8988T (cell line): Measurements from ENCODE around the gene SHISA4.
"Not testable (repeated sequence)": the region's sequence is repeated elsewhere in the genome, so short reads cannot be mapped to it uniquely, and the experiment has no call there.

Source experiments
- DNase-seq: peaks from one replicate; pipeline ENCODE4 v3.0.0; 2011

Gene SHISA4

DNA sequence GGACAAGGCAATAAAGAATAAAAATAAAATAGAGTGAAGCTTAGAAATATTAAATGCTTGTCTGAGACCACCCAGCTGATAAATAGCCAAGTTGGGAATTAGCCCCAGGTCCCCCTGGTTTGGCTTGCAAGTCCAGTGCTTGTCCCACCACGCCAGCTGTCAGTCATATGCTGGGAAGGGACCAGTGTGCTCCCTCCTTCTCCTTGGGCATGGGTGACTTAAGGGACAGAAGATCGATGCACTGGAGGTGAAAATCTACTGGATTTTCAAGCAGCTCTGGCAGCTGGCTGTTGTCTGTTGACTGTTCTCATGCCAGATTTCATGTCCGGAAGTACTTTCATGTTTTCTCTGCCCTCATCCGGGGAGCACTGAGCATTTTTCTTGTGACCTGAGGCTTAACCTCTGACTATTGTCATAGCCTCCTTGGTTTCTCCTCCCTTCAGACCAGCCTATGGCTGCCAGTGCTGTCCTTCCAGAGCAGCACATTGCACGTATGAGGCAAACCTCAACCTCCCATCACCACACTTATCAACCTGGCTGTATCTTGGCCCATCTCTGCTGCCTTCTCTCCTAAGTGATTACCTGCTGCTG, 45.2 kb downstream of the SHISA4 start:
- no peak for DNase-seq

DNA sequence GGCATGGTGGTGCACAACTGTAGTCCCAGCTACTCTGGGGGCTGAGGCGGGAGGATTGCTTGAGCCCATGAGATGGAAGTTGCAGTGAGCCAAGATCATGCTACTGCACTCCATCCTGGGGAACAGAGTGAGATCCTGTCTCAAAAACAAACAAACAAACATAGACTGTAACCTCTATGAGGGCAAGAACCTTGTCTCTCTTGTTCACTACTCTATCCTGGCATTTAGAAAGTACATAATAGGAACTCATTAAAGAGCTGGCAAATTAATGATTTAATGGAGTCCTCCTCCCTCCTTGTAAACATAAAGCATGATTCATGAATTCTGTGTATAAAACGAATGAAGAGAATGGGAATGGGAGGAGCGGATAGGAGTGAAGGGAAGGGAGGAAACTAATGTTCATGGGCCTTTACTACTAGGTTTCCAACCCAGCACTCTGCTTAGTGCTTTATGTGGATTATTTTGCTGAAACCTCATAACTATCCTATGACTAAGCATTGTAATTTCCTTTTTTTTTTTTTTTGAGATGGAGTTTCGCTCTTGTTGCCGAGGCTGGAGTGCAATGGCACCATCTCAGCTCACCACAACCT, 49.0 kb downstream of the SHISA4 start:
- no peak for DNase-seq

DNA sequence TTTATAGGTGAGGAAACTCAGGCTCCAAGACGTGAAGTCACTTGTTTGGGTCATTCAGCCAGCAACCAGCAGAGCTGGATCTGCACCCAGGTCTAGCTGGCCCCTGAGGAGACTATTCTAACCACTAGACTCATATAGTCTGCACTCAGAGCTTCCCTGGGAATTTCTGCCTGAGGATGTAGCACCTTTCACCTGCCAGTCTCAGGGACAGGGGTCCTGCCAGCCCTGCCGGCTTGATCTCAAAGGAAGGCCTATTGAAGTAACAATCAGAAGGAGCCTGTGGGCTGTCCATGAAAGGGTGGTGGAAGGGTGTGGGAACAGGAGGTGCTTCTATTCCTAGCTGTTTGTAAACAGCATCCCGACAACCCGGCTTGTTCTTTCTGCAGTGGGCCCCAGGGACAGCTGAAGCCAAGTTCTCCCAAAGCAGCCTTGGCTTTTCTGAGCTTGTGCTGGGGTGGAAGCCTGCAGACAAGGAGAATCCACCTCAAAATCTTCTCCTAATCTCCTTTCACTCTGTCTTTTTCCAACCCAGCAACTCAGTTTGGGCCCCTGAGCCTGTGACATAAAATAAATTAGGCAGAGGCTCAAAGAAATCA, 49.8 kb downstream of the SHISA4 start:
- no peak for DNase-seq

DNA sequence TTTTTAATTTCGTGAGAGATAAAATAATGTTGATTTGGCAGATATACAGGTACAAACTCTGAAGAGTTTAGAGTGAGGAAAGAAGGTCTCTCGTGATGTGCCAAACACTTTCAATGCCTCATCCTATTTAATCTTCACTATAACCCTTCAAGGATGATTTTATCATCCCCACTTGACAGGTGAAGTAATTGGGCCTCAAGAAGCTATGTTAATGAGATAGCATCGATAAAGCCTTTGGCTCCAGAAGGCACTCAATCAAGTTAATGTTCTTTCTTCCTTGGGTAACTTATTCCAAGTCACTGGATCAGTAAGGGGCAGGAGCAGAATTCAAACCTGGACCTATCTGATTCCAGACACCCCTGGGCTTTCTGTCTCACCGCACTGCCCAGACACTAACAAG, 50.5 kb downstream of the SHISA4 start:
- DNase-seq, result no peak

DNA sequence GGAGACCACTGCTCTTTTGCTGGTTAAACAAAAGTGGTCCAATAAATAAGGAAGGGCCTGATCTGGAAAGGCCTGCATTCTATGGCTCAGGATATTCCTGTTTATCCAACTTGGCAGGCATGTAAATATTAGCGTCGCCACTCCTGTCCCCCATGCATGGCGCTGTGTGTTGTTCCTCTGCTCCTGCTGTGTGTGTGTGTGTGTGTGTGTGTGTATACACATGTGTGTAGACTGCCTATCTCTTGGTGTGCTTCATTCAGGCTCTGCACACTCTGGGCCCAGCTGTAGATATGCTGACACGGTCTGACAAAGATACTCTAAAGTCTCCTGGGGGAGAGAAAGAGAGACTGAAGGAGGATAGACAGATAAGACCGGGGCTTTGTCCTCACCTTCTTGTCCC, 50.9 kb downstream of the SHISA4 start:
- DNase-seq, result no peak

DNA sequence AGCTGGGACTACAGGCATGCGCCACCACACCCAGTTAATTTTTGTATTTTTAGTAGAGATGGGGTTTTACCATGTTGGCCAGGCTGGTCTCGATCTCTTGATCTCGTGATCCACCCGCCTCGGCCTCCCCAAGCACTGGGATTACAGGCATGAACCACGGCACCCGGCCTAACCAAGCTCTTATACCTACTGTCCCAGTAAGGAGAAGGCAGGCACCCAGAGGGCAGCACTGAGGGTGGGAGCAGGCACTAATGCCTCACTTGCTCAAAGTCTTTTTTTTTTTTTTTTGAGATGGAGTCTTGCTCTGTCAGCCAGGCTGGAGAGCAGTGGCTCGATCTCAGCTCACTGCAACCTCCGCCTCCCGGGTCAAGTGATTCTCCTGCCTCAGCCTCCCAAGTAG, 51.6 kb downstream of the SHISA4 start:
- not testable (repeated sequence) for DNase-seq

DNA sequence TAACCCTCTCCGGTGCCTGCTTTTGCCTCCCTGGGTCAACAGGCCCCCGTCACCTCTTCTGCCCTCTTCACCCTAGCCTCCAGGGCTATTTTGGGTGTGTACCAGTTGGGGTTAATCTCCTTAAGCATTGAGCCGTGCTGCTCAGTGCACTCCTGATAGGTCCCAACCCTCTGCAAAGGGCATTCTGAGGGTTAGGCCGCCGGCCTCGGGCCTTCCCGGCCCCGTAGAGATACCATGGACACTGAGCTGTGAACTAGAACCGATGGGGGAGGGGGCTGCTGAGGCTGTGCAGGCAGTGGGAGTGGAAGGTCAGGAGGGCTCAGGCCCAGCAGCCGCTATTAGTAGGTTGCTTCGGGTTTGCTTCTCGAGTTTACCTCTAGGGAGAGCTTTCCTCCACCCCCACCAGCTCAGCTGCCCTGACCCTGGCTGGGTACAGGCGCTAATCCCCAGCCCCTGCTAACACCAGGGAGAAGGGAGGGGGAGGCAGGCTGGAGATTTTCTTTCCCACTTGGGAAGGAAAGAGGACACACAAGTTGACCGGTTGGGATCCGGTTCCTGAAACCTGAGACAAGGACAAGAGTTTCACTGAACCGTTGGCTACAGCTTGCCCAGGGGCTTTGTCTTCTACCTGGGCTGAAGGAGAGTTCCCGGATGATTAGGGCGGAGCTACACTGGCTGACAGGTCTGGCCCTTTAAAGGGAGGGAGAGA, 52.9 kb downstream of the SHISA4 start:
- no peak for DNase-seq

DNA sequence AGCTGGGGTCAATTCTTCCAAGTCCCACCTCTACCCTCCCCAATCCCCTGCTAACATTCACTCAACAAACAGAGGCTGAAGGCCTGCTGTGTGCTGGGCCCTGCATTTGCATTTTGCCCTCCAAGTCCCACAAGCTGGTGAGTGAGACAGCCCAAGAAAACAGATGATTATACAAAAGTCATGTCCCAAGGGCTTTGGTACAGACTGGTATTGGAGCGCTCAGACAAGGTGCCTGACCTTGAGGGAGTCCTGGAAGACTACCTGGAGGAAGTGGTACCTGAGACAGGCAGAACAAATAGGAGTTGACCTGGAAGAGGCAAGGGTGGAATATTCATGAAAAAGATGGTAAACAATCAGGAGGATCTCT, 53.4 kb downstream of the SHISA4 start:
- DNase-seq, result no peak
